GM18951 (cell line): ENCODE results near the gene ST6GAL1.
"Not testable (repeated sequence)": the region's sequence is repeated elsewhere in the genome, so short reads cannot be mapped to it uniquely, and the experiment has no call there.

Experiments used
- POLR2A ChIP-seq: IDR thresholded peaks from 4 replicates; pipeline ENCODE4 v1.6.1; 2011; ENCODE audit warnings: mild to moderate bottlenecking; ENCODE audit not compliant: insufficient read length, insufficient read depth; ENCODE audit errors: extremely low read depth
- in situ Hi-C: fragments of 300-500 bp; cut with MboI; formaldehyde crosslinking; loops from one replicate; pipeline ENCODE4 v1.12.0; 2022; ENCODE audit warnings: low sequenced_read_pairs, mixed read lengths, inconsistent platforms; ENCODE audit not compliant: unreplicated experiment

ST6GAL1 gene

DNA sequence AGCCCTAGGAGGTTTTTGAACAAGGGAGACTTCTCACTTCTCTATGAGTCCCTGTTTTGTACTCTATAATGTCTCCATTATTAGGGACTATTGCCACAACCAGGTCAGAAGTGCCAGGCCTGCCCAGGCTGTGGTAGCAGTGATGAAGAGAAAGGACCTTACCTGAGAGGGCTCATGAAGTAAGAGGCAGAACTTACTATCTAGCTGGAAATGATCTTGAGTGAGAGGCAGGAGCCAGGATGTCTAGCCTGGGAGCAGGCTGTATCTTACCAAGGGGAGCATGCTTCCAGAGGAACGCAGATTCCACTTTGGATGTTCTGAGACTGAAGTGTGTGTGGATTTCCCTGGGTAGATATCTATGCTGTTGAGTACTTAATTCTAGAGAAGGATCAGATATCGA lies 115.7 kb downstream of the ST6GAL1 start:
- in situ Hi-C loops: no loop called here
- no peak for TF ChIP-seq POLR2A

DNA sequence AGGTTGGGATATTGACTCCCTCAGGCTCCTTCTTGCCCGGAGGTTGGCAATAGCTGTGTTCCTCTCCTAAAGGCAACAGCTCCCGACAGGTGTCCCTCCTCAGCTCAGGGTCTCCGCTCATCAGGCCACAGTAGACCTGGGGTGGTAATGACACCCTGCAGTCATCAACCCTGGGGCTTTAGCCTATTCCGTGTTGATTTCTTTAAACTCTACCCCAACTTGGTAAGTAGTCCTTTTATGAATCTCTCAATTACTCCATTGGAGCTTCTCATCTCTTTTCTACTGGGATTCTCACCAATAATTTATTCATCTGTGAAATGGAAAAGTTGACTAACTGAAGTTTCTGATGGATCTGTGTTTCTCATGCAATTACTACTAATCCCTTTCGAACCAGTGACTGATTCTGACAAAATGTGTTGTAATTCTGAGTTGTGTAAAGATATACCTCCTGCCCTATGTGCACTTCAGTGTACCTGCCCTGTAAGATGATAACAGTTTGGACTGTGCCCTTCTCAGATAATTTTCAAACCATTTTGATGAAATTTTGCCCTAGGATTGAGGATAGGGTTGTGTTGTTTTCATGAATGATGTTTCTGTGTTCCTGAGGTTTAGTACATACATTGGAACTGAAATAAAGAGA lies 119.3 kb downstream of the ST6GAL1 start:
- TF ChIP-seq POLR2A: peak; percentile 19
- in situ Hi-C loops: no loop called here

DNA sequence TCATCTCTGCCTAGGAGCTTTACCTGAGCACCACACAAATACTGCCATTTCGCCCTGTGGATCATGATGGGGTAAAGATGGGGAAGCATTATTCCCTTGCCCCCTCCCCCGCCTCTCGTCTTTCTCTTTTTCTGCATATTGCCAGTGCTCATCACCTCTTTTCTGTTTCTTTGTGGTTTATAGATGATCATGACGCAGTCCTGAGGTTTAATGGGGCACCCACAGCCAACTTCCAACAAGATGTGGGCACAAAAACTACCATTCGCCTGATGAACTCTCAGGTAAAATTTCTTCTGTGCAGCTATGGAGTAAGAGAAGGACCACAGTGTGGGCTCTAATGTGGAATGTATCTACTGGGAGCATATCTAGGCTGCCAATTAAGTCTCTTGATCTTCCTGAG lies 120.7 kb downstream of the ST6GAL1 start:
- in situ Hi-C loops: no loop called here
- no peak for TF ChIP-seq POLR2A

DNA sequence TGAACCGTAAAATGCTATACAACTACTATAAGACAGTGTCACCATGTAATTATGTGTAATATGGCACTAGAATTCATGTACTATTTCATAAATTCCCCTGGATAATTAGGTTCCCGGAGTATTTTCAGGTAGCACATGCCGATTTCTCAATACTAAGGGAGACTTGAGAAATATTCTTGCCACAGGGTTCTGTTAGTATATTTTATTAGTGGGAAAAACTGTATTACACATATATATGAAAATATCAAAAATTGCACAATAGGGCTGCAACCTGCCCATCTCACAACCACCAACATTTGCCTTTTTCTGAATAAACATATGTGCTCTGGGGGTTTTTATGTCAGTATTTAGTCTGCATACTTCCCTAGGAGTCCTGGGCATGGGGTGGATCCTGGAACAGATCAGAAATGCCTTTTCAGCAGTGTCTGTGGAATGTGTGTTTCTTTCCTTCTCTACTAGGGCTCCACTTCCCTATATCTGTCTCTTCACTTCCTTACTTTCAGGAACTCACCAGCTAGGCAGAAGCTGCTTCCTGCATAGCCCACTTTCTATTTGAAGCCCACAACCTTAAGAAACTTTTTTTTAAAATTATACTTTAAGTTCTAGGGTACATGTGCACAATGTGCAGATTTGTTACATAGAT lies 121.5 kb downstream of the ST6GAL1 start:
- in situ Hi-C loops: no loop called here
- no peak for TF ChIP-seq POLR2A

DNA sequence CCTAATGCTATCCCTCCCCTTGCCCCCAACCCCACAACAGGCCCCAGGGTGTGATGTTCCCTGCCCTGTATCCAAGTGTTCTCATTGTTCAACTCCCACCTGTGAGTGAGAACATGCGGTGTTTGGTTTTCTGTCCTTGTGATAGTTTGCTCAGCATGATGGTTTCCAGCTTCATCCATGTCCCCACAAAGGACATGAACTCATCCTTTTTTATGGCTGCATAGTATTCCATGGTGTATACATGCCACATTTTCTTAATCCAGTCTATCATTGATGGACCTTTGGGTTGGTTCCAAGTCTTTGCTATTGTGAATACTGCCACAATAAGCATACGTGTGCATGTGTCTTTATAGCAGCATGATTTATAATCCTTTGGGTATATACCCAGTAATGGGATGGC lies 122.1 kb downstream of the ST6GAL1 start:
- in situ Hi-C loops: not testable (repeated sequence)

DNA sequence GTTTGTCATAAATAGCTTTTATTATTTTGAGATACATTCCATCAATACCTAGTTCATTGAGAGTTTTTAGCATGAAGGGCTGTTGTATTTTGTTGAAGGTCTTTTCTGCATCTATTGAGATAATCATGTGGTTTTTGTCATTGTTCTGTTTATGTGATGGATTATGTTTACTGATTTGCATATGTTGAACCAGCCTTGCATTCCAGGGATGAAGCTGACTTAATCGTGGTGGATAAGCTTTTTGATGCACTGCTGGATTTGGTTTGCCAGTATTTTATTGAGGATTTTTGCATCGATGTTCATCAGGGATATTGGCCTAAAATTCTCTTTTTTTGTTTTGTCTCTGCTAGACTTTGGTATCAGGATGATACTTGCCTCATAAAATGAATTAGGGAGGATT lies 124.1 kb downstream of the ST6GAL1 start:
- in situ Hi-C loops: not testable (repeated sequence)

DNA sequence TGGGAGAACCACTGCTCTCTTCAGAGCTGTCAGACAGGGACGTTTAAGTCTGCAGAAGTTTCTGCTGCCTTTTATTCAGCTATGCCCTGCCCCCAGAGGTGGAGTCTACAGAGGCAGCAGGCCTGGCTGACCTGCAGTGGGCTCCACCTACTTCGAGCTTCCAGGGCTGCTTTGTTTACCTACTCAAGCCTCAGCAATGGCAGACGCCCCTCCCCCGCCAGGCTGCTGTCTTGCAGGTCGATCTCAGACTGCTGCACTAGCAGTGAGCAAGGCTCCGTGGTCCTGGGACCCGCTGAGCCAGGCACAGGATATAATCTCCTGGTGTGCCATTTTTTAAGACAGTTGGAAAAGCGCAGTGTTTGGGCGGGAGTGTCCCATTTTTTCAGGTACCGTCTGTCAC lies 127.5 kb downstream of the ST6GAL1 start:
- in situ Hi-C loops: not testable (repeated sequence)

DNA sequence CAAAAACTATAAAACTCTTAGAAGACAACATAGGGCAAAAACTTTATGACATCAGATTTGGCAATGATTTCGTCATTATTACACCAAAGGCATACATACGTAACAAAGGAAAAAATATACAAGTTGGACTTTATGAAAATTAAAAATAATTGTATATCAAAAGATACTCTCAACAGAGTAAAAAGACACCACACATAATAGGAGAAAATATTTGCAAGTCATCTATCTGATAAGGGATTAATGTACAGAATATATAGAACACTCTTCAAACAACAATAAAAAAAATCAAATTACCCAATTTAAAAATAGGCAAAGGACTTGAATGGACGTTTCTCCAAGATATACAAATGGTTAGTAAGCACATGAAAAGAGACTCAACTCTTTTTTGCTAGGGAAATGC lies 131.4 kb downstream of the ST6GAL1 start:
- in situ Hi-C loops: no loop called here
- TF ChIP-seq POLR2A: no peak

DNA sequence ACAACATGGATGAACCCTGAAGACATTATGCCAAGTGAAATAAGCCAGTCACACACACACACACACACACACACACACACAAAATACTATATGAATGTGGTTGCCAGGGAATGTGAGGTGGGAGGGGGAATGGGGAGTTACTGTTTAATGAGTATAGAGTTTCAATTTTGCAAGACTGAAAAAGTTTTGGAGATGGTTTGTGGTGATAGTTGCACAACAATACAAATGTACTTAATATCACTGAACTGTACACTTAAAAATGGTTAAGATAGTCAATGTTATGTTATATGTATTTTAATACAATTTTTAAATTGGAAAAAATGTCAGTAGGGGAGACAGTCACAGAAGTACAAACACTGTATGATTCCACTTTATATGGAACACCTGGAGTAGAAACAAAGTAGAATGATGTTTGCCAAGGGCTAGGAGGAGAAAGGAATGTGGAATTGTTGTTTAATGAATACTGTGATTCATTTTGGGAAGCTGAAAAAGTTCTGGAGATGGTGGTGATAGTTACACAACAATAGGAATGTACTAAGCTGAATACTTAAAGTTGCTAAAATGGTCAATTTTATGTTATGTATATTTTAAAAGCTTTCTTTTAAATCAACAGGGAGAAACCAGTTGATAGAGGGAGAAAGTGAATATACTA lies 132.3 kb downstream of the ST6GAL1 start:
- no peak for TF ChIP-seq POLR2A
- in situ Hi-C loops: no loop called here

DNA sequence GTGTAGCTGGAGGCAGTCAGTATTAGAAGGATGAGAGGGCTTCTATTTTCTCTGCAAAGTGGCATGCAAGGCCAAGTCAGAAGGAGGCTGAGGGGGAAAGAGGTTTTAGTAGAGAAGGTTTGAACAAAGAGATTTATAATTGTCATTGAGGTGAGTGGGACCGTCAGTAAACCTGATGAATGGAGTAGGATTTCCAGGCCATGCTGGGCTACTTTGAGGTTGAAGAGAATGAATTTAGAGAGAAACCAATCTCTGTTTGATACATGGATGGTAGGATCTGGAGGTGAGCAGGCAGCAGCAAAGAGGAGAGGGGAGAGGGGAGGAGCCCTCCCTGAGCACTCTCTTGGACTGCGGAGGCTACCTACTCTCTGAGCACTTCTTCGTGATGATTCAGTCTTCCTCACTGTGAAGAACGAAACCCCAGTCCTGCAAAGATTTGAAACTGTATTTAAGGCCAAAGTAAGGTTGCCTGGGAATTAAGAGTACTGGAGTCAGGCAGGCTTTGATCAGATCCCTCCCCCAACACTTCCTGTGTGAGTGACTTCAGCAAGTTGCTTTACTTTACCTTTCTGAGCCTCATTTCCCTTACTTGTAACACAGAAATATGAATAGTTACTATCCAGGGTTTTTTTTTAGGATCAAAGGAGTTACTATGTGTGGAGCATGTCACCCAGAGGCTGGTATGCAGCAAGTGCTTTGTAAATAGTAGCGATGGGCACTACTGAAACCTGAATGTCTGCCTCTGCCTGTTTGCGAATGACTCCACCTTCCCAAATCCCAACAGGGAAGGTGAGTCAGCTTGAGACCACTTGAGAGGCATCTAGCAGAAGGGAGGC lies 133.2 kb downstream of the ST6GAL1 start:
- in situ Hi-C loops: no loop called here

DNA sequence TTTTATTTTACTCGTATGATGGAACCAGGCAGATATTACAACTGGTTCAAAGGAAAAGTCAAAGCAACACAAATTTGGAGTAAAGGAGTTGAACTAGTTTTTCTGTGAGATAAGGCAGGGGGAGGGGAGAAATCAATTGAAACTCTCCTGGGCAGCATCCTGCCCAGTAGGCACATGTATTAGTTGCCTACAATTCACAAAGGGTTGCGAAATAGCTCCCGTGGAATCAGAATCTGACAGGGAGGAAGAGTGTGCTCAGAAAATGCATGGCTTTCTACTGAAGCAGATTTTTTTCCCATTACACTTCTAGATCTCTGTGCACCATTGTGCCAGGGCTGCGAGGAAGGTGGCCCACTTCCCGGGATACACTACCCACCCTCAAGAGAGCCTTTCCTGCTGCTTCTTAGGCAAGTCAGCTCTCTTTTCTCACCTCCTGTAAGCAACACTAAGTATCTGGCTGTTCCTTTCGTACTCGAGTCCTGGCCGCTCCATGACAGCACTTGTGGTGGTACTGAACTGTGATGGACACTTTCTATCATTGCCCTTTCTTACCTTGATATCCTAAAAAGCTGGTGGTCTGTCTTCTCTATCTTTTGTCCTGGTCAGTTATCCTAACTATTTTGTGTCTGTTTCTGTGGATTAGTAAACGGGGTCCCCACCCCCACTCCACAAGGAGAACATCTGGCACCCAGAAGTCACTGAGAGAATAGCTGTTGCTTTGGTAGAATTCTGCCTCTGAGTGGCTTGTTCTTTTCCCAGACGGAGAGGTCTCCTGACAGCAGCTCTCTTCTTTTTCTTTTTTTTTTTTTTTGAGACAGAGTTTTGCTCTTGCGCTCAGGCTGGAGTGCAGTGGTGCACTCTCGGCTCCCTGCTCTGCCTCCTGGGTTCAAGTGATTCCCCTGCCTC lies 134.1 kb downstream of the ST6GAL1 start:
- peak; percentile 15 for TF ChIP-seq POLR2A
- in situ Hi-C loops: no loop called here

More for the DNA sequence above, 133.2 kb downstream of the ST6GAL1 start:
- TF ChIP-seq POLR2A: no peak

DNA sequence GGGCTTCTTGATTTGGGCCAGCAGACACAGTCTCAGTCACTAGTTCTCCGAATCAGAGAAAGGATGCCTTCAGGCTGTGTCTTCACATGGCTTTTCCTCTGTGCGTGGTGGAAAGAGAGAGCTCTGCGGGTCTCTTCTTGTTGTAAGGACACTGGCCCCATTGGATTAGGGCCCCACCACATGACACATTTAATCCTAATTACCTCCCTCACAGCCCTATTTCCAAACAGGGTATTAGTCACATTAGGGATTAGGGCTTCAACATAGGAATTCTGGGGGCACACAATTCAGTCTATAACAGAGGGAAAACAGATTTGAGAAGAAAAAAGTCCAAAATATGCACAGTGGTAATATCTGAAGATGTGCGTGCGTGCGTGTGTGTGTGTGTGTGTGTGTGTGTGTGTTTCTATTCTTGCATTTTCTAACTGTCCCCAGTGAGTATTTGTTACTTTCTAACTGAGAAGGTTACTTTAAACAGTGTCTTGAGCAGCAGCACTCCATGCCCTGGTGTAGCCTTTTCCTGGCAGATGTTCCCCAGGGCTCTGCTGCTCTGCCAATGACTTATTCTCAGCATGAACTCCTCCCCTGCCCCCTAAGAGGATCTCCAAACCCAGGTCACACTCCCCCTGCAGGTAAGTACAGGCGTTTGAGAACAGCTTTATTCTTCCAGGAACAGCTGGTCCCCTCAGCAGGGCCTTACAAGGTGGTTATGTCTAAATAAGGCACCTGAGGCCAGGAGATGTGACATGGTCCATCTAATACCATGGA lies 136.1 kb downstream of the ST6GAL1 start:
- peak; percentile 34 for TF ChIP-seq POLR2A
- in situ Hi-C loops: no loop called here
